ENCODE measurements around the gene PAOX.

DNA sequence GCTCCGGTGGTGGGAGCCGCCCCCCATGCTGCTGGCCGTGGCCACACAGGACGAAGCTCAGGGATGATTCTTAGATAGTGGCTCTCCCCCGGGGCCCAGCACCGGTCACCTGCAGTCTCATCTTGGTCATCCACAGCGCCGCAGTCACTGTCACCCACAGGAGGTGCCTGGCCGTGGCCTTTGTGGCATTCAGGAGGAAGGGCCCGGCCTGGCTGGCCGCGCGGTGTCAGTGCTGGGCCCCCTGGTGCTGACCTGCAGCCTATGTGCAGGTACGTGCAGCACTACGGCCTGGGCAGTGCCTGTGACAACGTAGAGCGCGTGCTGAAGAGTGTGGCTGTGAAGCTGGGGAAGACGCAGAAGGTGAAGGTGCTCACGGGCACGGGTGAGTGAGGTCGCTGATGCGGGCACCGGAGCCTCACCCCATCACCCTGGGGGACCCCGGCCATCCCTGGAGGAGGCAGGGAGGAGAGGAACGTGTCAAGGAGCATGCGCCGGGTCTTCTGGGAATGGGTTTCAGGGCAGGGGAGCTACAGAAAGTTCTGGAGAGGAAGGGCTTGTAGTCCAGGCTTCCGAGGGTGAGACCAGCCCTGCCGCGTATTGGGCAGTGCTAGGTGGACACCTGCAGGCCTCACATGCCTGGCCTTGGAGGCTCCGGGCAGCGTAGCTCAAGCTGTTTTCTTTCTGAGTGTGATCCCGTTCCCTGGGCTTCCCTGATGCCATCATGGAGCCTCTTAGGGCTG lies 40.3 kb downstream of the PAOX start:
- TF ChIP-seq, protein P1, sequence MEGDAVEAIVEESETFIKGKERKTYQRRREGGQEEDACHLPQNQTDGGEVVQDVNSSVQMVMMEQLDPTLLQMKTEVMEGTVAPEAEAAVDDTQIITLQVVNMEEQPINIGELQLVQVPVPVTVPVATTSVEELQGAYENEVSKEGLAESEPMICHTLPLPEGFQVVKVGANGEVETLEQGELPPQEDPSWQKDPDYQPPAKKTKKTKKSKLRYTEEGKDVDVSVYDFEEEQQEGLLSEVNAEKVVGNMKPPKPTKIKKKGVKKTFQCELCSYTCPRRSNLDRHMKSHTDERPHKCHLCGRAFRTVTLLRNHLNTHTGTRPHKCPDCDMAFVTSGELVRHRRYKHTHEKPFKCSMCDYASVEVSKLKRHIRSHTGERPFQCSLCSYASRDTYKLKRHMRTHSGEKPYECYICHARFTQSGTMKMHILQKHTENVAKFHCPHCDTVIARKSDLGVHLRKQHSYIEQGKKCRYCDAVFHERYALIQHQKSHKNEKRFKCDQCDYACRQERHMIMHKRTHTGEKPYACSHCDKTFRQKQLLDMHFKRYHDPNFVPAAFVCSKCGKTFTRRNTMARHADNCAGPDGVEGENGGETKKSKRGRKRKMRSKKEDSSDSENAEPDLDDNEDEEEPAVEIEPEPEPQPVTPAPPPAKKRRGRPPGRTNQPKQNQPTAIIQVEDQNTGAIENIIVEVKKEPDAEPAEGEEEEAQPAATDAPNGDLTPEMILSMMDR (IDR thresholded peaks at IDR 0.05) = no peak
- TF ChIP-seq POLR2A (IDR thresholded peaks at IDR 0.05) = no peak

Data from right lobe of liver (tissue), 4 donors.